Loucy (cell line): ENCODE measurements around the gene ENPP3.

Experiments
- EZH2phosphoT487 ChIP-seq: fragments of 200-600 bp; IDR thresholded peaks from 2 replicates; pipeline ENCODE4 v1.6.1; 2018; ENCODE audit warnings: antibody characterized with exemption, mild to moderate bottlenecking, moderate library complexity, borderline replicate concordance
- TF ChIP-seq, protein P1 (sequence below): fragments of 200-600 bp; sonication (generic); conservative IDR thresholded peaks from 2 replicates; pipeline ENCODE4 v1.5.1; 2014; ENCODE audit warnings: mild to moderate bottlenecking, antibody characterized with exemption, low read length

DNA sequence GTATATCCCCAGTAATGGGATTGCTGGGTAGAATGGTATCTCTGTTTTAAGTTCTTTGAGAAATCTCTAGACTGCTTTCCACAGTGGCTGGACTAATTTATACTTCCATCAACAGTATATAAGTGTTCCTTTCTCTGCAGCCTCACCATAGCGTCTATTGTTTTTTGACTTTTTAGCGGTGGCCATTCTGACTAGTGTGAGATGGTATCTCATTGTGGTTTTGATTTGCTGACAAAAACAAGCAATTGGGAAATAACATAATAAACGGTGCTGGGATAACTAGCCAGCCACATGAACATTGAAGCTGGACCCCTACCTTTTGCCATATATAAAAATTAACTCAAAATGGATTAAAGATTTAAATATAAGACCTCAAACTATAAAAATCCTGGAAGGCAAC, 49.9 kb downstream of the ENPP3 start:
- TF ChIP-seq EZH2phosphoT487 = no peak
- TF ChIP-seq, protein P1, sequence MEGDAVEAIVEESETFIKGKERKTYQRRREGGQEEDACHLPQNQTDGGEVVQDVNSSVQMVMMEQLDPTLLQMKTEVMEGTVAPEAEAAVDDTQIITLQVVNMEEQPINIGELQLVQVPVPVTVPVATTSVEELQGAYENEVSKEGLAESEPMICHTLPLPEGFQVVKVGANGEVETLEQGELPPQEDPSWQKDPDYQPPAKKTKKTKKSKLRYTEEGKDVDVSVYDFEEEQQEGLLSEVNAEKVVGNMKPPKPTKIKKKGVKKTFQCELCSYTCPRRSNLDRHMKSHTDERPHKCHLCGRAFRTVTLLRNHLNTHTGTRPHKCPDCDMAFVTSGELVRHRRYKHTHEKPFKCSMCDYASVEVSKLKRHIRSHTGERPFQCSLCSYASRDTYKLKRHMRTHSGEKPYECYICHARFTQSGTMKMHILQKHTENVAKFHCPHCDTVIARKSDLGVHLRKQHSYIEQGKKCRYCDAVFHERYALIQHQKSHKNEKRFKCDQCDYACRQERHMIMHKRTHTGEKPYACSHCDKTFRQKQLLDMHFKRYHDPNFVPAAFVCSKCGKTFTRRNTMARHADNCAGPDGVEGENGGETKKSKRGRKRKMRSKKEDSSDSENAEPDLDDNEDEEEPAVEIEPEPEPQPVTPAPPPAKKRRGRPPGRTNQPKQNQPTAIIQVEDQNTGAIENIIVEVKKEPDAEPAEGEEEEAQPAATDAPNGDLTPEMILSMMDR = no peak
